K562 (cell line): ENCODE measurements around the gene RAB1B. TPM values are rescaled to one million over a fixed set of nuclear protein-coding genes. Genes with fewer than 3 reads are reported as not detected.
A peak's percentile ranks its signal among the peaks of the same experiment; 100 is the strongest.

Experiments
- ATAC-seq: fragments of 200-7000 bp; cut with Tn5 transposase; 3 replicates; pipeline ENCODE4 v1.9.1; 2020; ENCODE audit warnings: moderate library complexity
- BruUV-seq: library from RNA; stranded (reverse); fragments of 400-500 nt; replicated peaks from 2 replicates; lab custom pipeline; 2021; lab: Mats Ljungman, UMichigan
- CTCF ChIA-PET: fragments of 300-600 bp; formaldehyde crosslinking; extraction: SDS; loops from one replicate; lab custom pipeline; 2021; ENCODE audit warnings: low intra/inter-chr PET ratio; lab: Yijun Ruan, JAX
- POLR2A ChIA-PET: fragments of 300-600, 350-650 bp; sonication (Branson Sonifier 250); formaldehyde crosslinking; extraction: SDS; loops from one replicate; lab custom pipeline; 2021; ENCODE audit warnings: antibody characterized with exemption, inconsistent platforms; lab: Yijun Ruan, JAX
- DNase-seq, 4 experiments: peaks; one replicate each; pipeline versions ENCODE4 v3.0.0 to v3.0.0-alpha.2; 2011 to 2018; ENCODE audit warnings: low spot score in 3 of 4, mixed read lengths in 3 of 4; ENCODE audit errors: extremely low read depth in 1 of 4
- FAIRE-seq: peaks from 2 replicates; lab custom pipeline; 2011; peaks lifted over from hg19 to GRCh38; lab: Jason Lieb, UNC
- H2AFZ ChIP-seq: 2 replicates; pipeline ENCODE4 v1.6.0; 2011; ENCODE audit warnings: low read depth, low read length, control low read depth, inconsistent platforms
- H3K27ac ChIP-seq: fragments of 200-600 bp; 3 replicates; pipeline ENCODE4 v1.8.0; 2011; ENCODE audit warnings: low read depth, mild to moderate bottlenecking, control low read depth, inconsistent platforms, low read length, moderate library complexity, mixed read lengths; ENCODE audit errors: extremely low read depth
- H3K27me3 ChIP-seq, 2 experiments: fragments of 300-600 bp in 1 of 2; 2 replicates in 1 of 2; 3 replicates in 1 of 2; pipeline versions ENCODE4 v1.6.0 to v1.8.0; 2011; ENCODE audit warnings: inconsistent platforms in 2 of 2, low read length in 2 of 2, mild to moderate bottlenecking in 1 of 2, mixed read lengths in 1 of 2, moderate library complexity in 1 of 2; ENCODE audit not compliant: control insufficient read depth in 2 of 2, insufficient read depth in 2 of 2
- H3K36me3 ChIP-seq: fragments of 300-600 bp; 3 replicates; pipeline ENCODE4 v1.8.0; 2011; ENCODE audit warnings: mild to moderate bottlenecking, low read length, inconsistent platforms; ENCODE audit not compliant: control insufficient read depth, insufficient read depth
- H3K4me1 ChIP-seq, 2 experiments: fragments of 200-600 bp in 1 of 2; replicated peaks in 1 of 2; 2 replicates in 1 of 2; 3 replicates in 1 of 2; pipeline versions ENCODE4 v1.5.1 to v1.8.0; 2011; ENCODE audit warnings: inconsistent platforms in 2 of 2, low read length in 2 of 2, mild to moderate bottlenecking in 1 of 2, mixed read lengths in 1 of 2, moderate library complexity in 1 of 2; ENCODE audit not compliant: control insufficient read depth in 2 of 2, insufficient read depth in 2 of 2
- H3K4me2 ChIP-seq: 2 replicates; pipeline ENCODE4 v1.6.1; 2011; ENCODE audit warnings: low read length, control low read depth, inconsistent platforms, mixed read lengths; ENCODE audit not compliant: insufficient read depth
- H3K4me3 ChIP-seq: fragments of 200-600 bp; sonication (generic), shearing (Covaris generic); 2 replicates; pipeline ENCODE4 v1.5.1; 2016; ENCODE audit warnings: control low read depth, inconsistent platforms
- H3K79me2 ChIP-seq: fragments of 200-600 bp; 3 replicates; pipeline ENCODE4 v1.8.0; 2011; ENCODE audit warnings: low read length, inconsistent platforms; ENCODE audit not compliant: control insufficient read depth, insufficient read depth
- H3K9ac ChIP-seq, 2 experiments: 2 replicates each; pipeline versions ENCODE4 v1.6.0 to v1.6.1; 2011; ENCODE audit warnings: low read depth in 2 of 2, low read length in 2 of 2, control low read depth in 1 of 2, inconsistent platforms in 1 of 2, mild to moderate bottlenecking in 1 of 2, mixed read lengths in 1 of 2; ENCODE audit not compliant: insufficient read depth in 1 of 2
- H3K9me1 ChIP-seq: one replicate; pipeline ENCODE4 v1.6.0; 2011; ENCODE audit warnings: inconsistent platforms, mild to moderate bottlenecking, low read length, moderate library complexity; ENCODE audit not compliant: control insufficient read depth, insufficient read depth
- H3K9me3 ChIP-seq: replicated peaks from 2 replicates; pipeline ENCODE4 v1.5.1; 2011; ENCODE audit warnings: low read depth, low read length, inconsistent platforms; ENCODE audit not compliant: control insufficient read depth, insufficient read depth
- H4K20me1 ChIP-seq: replicated peaks from 2 replicates; pipeline ENCODE4 v1.6.1; 2011; ENCODE audit warnings: low read length, inconsistent platforms, mixed read lengths; ENCODE audit not compliant: control insufficient read depth, insufficient read depth
- PHF20 ChIP-seq: fragments of 450-650 bp; IDR thresholded peaks from 2 replicates; pipeline ENCODE4 v1.6.1; 2018; ENCODE audit not compliant: partially characterized antibody
- WGBS: fragments of 100-300 bp; shearing (Covaris generic); methylation state at CpG from one replicate; pipeline ENCODE4 v1.1.6; 2016; ENCODE audit warnings: low coverage, mixed read lengths; ENCODE audit not compliant: insufficient coverage; ENCODE audit errors: missing lambda C conversion rate; 5-methylcytosine and 5-hydroxymethylcytosine counted together
- in situ Hi-C: fragments of 300-500 bp; cut with MboI; formaldehyde crosslinking; loops from 4 replicates; pipeline ENCODE4 v1.15.0; 2018; ENCODE audit warnings: inconsistent platforms, mixed read lengths
- intact Hi-C: fragments of 100-400 bp; cut with micrococcal nuclease; formaldehyde crosslinking; loops from 2 replicates; pipeline ENCODE4 v1.14.2; 2022
- polyA plus RNA-seq, 8 experiments: library from polyadenylated mRNA; depleted of rRNA in 4 of 8; stranded (reverse) in 5 of 8; unstranded in 3 of 8; fragments of >200 nt; fragmentation: Nextera tagmentation in 2 of 8; fragmentation: Illumina TruSeq in 1 of 8; extraction: Ambion mirVana in 2 of 8; extraction: Trizol in 1 of 8; gene quantifications; 2 replicates each; pipeline versions ENCODE4 v1.2.1 to v1.2.3, GENCODE V29; 2011 to 2014; ENCODE audit warnings: inconsistent platforms in 1 of 8, missing spikeins in 1 of 8
- total RNA-seq, 7 experiments: library from RNA; depleted of rRNA in 6 of 7; stranded (reverse); fragments of >200 nt in 6 of 7; fragmentation: Illumina TruSeq in 2 of 7; extraction: Trizol in 2 of 7; gene quantifications; 2 replicates each; pipeline versions ENCODE4 v1.2.1 to v1.2.3, GENCODE V29; 2011 to 2021; ENCODE audit warnings: low replicate concordance in 1 of 7
- TF ChIP-seq, protein P1 (sequence below), 2 experiments: IDR thresholded peaks; 2 replicates each; pipeline ENCODE4 v1.6.1; 2011; ENCODE audit warnings: borderline replicate concordance in 1 of 2, control low read depth in 1 of 2, low read depth in 1 of 2, low read length in 1 of 2, mild to moderate bottlenecking in 1 of 2, mixed read lengths in 1 of 2, moderate library complexity in 1 of 2; ENCODE audit not compliant: insufficient read depth in 1 of 2, insufficient read length in 1 of 2, poor library complexity in 1 of 2, severe bottlenecking in 1 of 2; ENCODE audit errors: extremely low read depth in 1 of 2

The RAB1B gene
- total and polyA plus RNA-seq, 9 of the 15 experiments (the other 6 are each of a cell fraction or from before 2014, with no cell fraction given) = 5.6 to 146 (median 98.6) TPM

DNA sequence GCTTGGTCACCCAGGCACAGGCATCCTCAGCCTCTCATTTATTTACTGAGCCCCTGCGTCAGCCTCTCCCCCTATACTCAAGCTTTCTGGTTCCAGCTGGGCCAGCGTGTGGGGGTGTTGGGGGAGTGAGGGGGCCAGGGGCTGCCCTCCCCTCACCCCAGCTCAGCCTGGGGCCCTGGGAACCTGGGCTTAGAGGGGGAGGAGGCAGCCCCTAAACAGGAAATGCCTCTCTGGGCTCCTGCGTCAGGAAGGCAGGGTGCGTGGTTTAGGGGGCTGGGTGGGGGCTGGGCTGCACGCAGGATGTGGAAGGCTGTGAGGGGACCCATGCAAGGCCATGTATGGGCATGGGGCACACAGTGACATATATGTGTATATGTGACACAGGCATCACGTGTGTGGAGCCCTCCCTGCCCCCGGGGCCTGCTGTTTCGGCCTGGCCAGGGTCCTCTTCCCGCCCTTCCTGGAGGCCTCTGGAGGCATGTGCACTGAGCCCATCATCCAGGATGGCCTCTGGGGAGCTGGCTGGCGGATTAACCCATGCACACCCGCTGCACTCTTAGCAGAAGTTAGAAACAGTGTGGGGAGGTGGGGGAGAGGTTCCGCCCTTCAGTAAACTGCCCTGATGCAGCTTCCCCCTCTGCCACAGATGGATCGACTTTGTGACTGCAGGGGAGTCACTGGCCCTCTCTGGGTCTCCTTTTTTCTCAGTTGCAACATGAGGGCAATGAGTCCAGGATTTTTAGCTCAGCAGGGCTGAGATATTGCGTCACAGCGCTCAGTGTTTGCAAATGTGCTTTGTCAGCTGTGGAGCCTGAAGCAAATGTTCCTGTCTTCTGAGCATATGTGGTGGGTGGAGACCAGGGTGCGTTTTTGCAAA is 49.5 kb downstream of the RAB1B start (continued):
- TF ChIP-seq, protein P1, sequence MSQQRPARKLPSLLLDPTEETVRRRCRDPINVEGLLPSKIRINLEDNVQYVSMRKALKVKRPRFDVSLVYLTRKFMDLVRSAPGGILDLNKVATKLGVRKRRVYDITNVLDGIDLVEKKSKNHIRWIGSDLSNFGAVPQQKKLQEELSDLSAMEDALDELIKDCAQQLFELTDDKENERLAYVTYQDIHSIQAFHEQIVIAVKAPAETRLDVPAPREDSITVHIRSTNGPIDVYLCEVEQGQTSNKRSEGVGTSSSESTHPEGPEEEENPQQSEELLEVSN (IDR thresholded peaks at IDR 0.05; ENCODE audit: borderline replicate concordance in 1 of 2, extremely low read depth in 1 of 2, insufficient read depth in 1 of 2, insufficient read length in 1 of 2, low read depth in 1 of 2, low read length in 1 of 2, poor library complexity in 1 of 2, severe bottlenecking in 1 of 2) = peak in 1 of 2 experiments; percentile 33

- Histone ChIP-seq H4K20me1 (no peaks in the 10 kb centered on the region), H2AFZ (no peak overlapping the region), H3K4me3 (no peak overlapping the region)
- no peak for ATAC-seq
- CTCF ChIA-PET = no interaction called here
- TF ChIP-seq PHF20 = no peak
- TF ChIP-seq, all 486 proteins: peak for 0
- FAIRE-seq (no peak), DNase-seq (no peak)
- POLR2A ChIA-PET = interaction anchor here (0.6 to 1.0 kb wide), 2 partner anchors 15 to 17 kb away, joined by 3 read pairs; no protein-coding TSS in a partner anchor
- 19% methylated on average over 3 of the region's 3 CpGs for WGBS
- no peaks in the 10 kb centered on the region for H3K36me3 ChIP-seq
- H3K27me3 ChIP-seq = no peaks in the 10 kb centered on the region
- peaks cover 0 to 52% of the 10 kb centered on the region in 2 experiments; a peak in 3 of 5 replicates for H3K4me1 ChIP-seq
- no peak overlapping the region for H3K9ac ChIP-seq
- in situ Hi-C loops = no loop called here
- no peak overlapping the region for H3K4me2 ChIP-seq
- H3K27ac ChIP-seq = no peak overlapping the region
- no TSS peak for BruUV-seq
- intact Hi-C loops = no loop called here
- H3K79me2 ChIP-seq = no peaks in the 10 kb centered on the region
- H3K9me1 ChIP-seq = no peaks in the 10 kb centered on the region
- H3K9me3 ChIP-seq = no peaks in the 10 kb centered on the region
Observed at GRCh38 chr11:66318600-66318970, 50.1 kb downstream of the RAB1B start.
